GM19395 (cell line): Measurements from ENCODE around the gene XIRP1.

Experiments
- ATAC-seq: cut with Tn5 transposase; IDR thresholded peaks from one replicate; pipeline ENCODE4 v1.9.1; 2021; ENCODE audit warnings: mild to moderate bottlenecking, moderate library complexity; ENCODE audit not compliant: unreplicated experiment

The XIRP1 gene

DNA sequence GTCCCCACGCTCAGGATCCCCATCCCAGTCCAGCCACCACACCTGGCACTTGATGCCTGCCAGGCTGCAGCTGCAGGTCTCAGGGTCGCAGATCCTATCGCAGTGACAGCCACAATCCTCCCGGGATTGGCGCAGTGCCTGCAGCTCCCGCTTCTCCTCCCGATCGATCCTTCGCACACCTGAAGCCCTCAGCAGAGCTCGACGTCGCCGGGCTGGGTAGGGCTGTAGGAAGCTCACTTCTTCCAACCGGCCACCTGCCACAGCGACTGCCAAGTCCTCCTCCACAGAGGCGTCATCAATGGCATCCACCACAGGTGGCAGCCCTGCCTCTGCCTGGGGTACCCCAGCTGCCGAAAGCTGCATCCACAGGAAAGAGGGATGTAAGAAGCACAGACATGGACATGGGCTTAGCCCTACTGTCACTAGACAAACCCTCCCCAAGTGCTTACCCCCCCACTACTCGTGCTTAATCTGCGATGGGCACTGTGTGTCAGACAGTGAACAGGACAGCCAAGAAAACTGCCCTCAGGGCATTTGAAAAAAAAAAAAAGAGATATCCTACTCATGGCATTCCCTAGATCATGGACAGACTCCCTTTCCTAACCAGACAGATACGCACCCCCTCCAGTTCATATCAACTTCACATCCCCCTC lies 48.2 kb downstream of the XIRP1 start:
- ATAC-seq, result no peak

DNA sequence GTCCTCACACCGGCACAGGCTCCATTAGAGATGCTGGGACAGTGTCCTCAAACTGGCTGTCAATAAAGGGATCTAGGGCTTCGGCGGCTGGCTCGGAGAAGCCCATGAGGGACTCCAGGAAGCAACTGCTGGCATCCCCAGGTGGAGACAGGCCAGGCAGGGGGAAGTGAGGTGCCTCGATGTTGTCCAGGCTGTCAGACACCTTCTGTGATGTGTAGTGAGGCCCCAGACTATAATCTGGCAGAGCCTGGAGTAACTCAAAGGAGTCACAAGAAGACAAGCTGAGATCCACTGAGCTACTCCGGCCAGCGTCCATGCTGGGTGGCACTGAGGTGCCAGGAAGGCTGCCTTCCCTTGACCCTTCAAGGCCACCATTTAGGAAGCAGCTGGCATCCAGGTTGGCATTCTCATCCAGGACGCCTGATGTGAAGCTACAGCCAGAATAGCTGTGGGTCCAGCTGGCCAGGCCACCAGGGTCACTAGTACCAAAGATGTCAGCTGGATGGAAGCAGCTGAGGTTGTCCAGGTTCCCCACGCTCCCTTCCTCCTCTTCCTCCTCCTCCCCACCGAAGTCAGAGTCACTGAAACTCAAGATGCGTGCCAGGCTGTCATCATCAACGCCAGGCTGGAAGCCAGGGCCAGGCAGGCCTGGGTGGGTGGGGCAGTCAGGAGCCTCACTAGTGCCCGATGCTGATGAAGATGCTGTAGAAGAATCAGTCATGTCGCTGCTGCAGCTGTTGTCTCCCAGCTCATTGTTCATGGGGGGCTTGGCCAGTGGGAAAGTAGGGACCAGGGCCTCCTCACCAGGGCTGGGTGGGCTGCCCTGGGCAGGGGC lies 49.1 kb downstream of the XIRP1 start:
- ATAC-seq, result no peak

DNA sequence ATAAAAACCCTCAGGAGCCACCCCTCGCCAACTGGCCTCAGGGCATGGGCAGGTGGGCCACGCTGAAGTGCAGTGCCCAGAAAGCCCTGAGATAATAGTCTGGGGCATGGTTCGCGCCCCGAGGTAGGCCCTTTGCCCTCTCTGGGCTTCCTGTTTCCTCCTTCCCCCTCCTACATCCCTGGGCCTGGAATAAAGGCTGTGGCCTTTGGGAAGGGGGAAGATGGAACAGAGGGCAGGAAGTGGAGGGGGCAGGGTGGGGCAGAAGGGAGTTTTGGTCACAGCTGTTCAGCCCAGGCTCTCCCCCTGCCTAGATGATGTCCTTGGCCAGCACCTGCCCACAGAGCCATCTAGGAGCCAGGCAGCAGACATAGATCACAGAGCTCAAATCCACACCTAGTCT lies 50.3 kb downstream of the XIRP1 start:
- ATAC-seq, result no peak

DNA sequence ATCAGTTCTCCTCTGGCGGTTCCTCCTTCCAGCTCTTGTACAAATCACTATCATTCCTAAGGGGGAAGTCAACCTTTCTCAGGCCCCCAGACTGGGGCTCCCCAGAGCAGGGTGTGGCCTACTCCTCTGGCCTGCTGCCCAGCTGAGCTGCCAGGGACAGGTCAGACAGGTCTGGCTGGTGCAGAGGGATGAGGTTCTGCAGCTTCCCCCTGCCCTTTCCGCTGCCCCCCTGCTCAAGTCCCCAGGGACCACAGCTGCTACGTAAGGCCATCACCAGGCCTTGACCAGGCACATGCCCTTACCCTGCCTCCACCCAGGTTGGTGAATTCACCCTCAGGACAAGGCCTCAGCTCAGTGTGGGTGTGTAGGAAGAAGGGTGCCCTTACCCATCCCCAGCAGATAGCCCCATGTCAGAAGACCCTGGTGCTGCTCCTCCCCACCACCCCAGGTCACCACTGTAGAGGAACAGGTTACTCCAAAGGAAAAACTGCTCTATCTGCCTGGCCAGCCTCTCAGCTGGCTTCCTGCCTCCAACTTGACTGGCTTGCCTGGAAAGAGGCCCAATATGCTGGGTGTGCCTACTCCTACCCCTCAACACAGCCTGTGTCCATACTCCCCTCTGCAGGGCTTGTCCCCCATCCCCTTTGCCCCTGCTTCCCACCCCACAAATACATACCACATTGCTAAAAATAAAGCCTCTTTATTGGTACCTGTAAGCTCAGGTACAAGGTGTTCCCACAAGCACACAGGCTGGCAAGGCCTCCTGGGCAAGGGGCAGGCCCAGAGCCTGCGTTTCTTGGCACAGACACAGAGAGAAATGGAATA lies 51.0 kb downstream of the XIRP1 start:
- ATAC-seq, result no peak

- no peak for ATAC-seq
Observed at GRCh38 chr3:39140341-39140971, 51.9 kb downstream of the XIRP1 start.

- no peak for ATAC-seq
Observed at GRCh38 chr3:39139442-39139841, 53.0 kb downstream of the XIRP1 start.

- ATAC-seq, result no peak
Observed at GRCh38 chr3:39138804-39139415, 53.5 kb downstream of the XIRP1 start.

DNA sequence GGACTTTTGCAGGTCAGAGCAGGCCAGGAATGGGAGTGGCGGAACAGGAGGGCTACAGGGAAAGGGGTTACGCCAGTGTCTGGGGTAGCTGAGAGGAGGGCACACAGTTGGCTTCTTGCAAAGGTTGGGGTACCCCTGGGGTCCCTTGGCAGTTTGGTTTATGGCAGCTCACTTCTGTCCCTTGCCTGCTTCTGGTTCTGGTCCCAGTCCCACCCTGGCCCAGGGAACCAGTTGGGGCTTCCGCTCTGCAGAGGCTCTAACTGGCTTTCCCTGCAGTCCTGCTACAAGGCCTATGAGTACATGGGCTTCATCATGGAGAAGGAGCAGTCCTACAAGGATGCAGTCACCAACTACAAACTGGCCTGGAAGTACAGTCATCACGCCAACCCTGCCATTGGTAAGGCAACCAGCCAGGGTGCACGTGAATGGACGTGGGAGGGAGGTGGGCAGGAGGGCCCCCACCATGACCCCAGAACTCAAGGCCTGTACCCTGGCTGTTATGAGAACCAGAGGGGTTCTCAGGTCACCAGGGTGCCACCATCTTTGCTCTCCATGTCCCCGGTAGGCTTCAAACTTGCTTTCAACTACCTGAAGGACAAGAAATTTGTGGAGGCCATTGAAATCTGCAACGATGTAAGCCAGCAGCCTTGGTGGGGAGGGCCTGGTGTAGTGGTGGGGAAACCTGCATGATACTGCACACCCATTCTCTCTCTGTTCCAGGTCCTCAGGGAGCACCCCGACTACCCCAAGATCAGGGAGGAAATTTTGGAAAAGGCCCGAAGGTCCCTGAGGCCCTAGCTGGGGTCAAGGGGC lies 54.2 kb downstream of the XIRP1 start:
- no peak for ATAC-seq

- ATAC-seq, result no peak
Observed at GRCh38 chr3:39137435-39137936, 54.9 kb downstream of the XIRP1 start.

DNA sequence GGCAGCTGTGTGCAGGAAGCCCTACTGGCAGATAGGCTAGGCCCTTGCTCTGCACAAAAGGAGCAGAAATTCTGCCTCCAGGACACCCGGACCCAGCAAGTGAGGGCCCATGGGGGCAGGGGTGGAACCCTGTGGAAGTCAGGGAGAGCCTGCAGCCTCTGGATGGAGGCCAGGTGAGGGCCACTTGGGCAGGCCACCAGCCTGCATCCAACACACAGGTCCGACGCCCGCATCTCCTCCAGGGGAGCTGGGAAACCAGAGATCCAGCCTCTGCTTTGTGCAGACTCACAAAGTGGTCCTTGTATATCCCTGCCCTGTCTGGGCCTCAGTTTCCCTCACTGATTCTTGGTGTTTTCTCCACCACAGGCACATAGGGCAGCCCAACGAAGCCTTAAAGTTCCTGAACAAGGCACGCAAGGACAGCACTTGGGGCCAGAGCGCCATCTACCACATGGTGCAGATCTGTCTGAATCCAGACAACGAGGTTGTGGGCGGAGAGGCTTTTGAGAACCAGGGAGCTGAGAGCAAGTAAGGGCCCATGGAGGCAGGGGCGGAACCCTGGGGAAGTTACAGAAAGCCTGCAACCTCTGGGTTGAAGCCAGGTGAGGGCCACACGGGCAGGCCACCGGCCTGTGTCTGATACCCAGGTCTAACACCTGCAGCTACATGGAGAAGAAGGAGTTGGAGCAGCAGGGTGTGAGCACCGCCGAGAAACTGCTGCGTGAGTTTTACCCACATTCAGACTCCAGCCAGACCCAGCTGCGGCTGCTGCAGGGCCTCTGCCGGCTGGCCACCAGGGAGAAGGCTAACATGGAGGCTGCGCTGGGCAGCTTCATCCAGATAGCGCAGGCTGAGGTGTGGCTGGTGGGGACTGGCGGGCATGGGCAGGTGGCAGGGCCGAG lies 55.6 kb downstream of the XIRP1 start:
- no peak for ATAC-seq

DNA sequence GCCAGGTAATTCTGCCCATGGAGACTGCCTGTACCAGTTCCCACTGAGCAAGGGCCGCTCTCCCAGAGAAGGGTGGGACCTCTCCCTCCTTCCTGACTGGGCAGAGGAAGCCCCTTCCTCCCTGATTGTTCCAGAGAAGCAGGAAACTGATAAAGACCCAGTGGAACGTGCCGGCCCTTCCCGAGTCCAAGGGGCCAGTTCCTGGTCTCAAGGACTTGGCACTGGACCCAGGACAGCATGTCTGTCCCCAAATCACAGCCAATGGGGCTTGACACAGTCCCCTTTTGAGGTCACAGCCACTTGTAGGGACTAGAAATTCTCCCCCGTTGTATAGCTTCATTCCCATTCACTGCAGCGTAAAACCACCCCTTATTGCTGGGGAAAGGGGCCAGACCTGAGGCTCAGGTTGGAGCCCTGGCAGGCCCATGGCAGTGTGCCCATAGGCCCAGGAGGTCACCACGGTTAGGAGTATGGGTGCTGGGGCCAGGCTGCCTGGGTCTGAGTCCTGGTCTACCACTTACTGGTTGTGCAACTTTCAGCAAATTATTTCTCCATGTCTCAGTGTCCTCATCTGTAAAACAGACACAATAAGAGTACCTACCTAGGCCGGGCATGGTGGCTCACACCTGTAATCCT lies 57.1 kb downstream of the XIRP1 start:
- ATAC-seq, result no peak

GRCh38 chr3:39134305-39134704 lies 58.1 kb downstream of the XIRP1 start:
- ATAC-seq, result no peak

- ATAC-seq, result no peak
Observed at GRCh38 chr3:39133822-39134221, 58.6 kb downstream of the XIRP1 start.
